ENCODE data around the gene NRG3.
"Not testable (repeated sequence)": the region's sequence is repeated elsewhere in the genome, so short reads cannot be mapped to it uniquely, and the experiment has no call there.

The NRG3 gene

GRCh38 chr10:82622479-82622878 lies 747.5 kb downstream of the NRG3 start:
- no peak for DNase-seq

GRCh38 chr10:82625512-82626189 lies 750.7 kb downstream of the NRG3 start:
- DNase-seq = no peak

GRCh38 chr10:82628373-82628772 lies 753.4 kb downstream of the NRG3 start:
- DNase-seq = no peak

DNA sequence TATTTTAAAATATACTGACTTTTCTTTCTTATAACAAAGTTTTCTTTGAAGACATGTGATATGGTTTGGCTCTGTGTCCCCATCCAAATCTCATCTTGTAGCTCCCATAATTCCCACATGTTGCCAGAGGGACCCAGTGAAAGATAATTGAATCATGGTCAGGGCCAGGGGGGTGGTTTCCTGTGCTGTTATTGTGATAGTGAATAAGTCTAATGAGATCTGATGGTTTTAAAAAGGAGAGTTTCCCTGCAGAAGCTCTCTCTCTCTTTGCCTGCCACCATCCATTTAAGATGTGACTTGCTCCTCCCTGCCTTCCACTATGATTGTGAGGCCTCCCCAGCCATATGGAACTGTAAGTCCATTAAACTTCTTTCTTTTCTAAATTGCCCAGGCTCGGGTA lies 768.1 kb downstream of the NRG3 start:
- DNase-seq = no peak

DNA sequence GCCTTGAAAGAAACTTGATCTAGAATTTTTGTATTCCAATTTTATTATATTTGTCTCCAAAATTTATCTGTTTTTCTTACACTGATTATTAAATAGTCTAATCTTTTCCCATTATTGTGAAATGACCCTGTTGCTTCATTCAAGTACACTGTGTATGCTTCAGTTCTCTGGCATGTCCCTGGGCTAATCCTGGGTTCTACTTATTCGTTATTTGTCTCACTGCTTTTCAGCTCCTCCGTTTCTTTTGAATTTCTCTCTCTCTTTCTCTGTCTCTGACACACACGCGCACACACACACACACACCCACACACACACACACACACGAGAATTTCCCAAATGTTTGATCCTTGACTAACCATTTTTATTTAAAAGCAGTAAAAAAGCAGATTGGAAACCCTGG lies 768.6 kb downstream of the NRG3 start:
- no peak for DNase-seq

GRCh38 chr10:82645221-82645620 lies 770.2 kb downstream of the NRG3 start:
- DNase-seq = no peak

GRCh38 chr10:82653244-82654155 lies 778.5 kb downstream of the NRG3 start:
- no peak for DNase-seq

GRCh38 chr10:82660205-82660604 lies 785.2 kb downstream of the NRG3 start:
- DNase-seq = no peak

GRCh38 chr10:82660986-82661385 lies 786.0 kb downstream of the NRG3 start:
- DNase-seq = no peak

- DNase-seq = no peak
Observed at GRCh38 chr10:82661701-82662100, 786.7 kb downstream of the NRG3 start.

- no peak for DNase-seq
Observed at GRCh38 chr10:82668221-82668895, 793.4 kb downstream of the NRG3 start.

- no peak for DNase-seq
Observed at GRCh38 chr10:82674036-82674435, 799.0 kb downstream of the NRG3 start.

DNA sequence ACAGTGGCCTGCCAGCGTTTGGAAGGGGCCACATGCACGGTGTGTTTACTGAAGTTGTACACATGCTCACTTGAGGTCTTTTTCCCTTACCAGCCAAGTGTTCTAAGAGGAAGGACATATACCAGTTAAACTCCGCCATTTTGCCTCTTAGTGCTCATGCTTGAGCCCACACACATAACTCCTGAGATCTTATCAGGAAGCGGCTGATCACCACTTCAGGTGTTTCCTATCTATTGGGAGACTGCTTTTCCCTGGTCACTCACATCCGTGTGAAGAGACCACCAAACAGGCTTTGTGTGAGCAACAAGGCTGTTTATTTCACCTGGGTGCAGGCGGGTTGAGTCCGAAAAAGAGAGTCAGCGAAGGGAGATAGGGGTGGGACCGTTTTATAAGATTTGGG lies 802.9 kb downstream of the NRG3 start:
- not testable (repeated sequence) for DNase-seq

- not testable (repeated sequence) for DNase-seq
Observed at GRCh38 chr10:82678451-82678850, 803.5 kb downstream of the NRG3 start.

- no peak for DNase-seq
Observed at GRCh38 chr10:82680608-82681007, 805.6 kb downstream of the NRG3 start.

DNA sequence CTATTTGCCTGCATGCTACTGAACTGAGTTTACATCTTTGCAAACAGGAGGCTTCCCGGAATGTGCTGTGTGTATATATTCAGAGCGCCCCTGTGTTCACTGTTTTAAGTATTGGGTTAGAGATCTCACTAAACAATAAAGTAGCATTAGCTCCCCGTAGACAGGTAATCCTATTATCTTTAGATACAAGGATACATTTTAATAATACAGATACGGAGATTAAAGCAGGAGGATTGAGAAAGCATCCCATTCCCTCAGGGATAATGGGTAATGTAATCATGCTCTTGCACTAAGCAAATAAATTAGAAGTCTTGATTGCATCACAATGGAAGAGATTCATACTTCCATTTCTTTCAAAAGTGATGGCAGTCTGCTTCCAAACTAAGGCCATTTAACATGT lies 809.0 kb downstream of the NRG3 start:
- no peak for DNase-seq

GRCh38 chr10:82685087-82685486 lies 810.1 kb downstream of the NRG3 start:
- no peak for DNase-seq

DNA sequence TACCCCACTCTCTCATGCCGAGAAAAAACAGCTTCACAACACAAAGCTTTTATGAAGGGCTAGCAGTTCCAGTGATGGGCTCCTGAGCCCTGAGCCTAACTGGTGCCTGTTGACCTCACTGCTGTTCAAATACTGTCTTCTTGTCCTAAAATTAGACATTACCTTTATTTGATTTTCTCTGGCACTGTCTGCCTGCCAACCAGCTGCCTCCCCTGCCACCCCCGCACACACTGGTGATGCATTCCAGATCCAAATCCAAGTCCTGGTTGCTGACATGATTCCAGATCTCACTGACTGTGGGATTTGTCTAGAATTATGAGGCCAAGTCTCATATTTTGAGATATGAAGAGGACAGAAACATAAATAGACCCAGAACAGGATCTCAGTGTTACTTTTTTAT lies 816.2 kb downstream of the NRG3 start:
- DNase-seq = no peak

GRCh38 chr10:82692458-82692857 lies 817.5 kb downstream of the NRG3 start:
- no peak for DNase-seq

DNA sequence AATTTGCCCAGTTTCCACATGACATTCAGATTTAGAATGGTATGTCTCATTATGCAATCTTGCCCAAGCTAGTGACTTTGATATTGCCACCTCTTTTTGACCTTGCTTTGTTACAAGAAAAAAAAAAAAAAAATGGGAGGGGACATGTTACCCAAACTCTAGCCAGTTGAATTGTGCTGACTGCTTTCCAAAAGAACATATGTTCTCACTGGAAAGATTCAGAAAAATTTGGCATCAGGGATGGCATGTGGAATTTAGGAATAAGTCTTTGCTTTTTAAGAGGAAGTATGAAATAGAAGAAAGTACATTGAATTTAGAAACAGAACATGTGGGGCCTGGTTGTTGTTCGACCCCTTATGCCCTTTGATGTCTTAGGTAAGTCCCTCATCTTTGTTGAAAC lies 846.8 kb downstream of the NRG3 start:
- DNase-seq = no peak

DNA sequence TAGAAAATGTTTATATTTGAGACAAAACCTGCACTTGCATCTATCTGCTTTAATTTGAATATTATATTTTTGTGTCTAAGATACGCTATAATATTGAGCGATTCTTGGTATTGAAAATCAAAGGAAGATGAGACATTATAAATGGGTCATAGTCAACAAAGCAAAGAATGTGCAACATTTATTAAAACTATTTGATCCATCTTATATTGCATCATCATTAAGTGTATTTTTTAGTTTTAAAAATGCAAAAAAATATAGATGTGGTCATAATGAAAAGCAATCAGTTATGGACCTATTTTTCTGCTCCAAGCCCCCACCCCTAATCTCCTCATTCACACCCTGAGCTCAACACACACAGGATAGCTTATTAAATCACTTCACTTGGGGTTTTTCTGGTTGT lies 847.3 kb downstream of the NRG3 start:
- DNase-seq = no peak

- DNase-seq = no peak
Observed at GRCh38 chr10:82736305-82736704, 861.3 kb downstream of the NRG3 start.

- no peak for DNase-seq
Observed at GRCh38 chr10:82737549-82737948, 862.6 kb downstream of the NRG3 start.

DNA sequence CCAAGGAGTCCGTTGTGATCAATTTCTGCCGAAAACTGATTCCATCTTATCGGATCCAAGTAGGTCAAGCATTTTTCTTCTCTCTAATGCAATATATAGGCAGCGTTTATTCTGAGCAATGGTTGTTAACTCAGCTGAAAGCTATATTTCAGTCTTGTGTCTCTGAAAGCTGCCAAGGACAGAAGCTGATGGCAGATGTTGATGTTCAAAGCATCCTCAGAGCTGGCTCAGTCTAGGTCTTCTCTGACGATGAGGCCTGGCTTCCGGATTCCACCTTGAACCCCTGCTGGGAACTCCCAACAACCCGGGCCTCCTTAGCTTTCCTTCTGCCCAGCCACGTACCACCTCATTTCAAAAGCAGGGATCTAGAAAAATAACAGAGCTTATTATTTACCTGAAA lies 863.6 kb downstream of the NRG3 start:
- DNase-seq = no peak

Data from hematopoietic multipotent progenitor cell treated with erythropoietin and hydrocortisone succinate and interleukin-3 and kit ligand, for 4 days (in vitro differentiated cells).